ENCODE measurements around the gene PLCG1. TPM values are rescaled to one million over a fixed set of nuclear protein-coding genes. Genes with fewer than 3 reads are reported as not detected.

The PLCG1 gene
- total RNA-seq, 6 donors from 2014 or later, result 69.8 to 383 (median 99.5) TPM

GRCh38 chr20:41158082-41158625, 20.8 kb downstream of the PLCG1 start:
- 68% methylated on average over 5 to 6 of the region's 6 CpGs for WGBS, 2 donors
- Histone ChIP-seq H3K4me1 (peaks cover 50 to 68% (median 60%) of the 10 kb centered on the region in 4 donors), H3K4me3 (no peak overlapping the region), H3K36me3 (peaks cover 5 to 30% (median 19%) of the 10 kb centered on the region in 4 donors), H3K9me3 (no peaks in the 10 kb centered on the region), H3K27ac (peak overlapping the region; percentile 4 to 65 (median 60)), H3K27me3 (no peaks in the 10 kb centered on the region)
- ATAC-seq (ENCODE audit: low FRiP score in 2 of 2) (no peak), DNase-seq (no peak)
- TF ChIP-seq POLR2AphosphoS5 (IDR thresholded peaks at IDR 0.05), result no peak

GRCh38 chr20:41159547-41159946, 22.2 kb downstream of the PLCG1 start:
- Histone ChIP-seq H3K27ac (peak overlapping the region in 3 of 4 donors; percentile 30 to 64 (median 42)), H3K36me3 (peaks cover 14 to 44% (median 33%) of the 10 kb centered on the region in 4 donors), H3K27me3 (no peaks in the 10 kb centered on the region), H3K4me3 (no peak overlapping the region), H3K9me3 (no peaks in the 10 kb centered on the region), H3K4me1 (peaks cover 38 to 55% (median 46%) of the 10 kb centered on the region in 4 donors)
- ATAC-seq (ENCODE audit: low FRiP score in 2 of 2) (no peak), DNase-seq (no peak)
- TF ChIP-seq POLR2A (IDR thresholded peaks at IDR 0.05) (no peak), POLR2AphosphoS5 (IDR thresholded peaks at IDR 0.05) (no peak), EP300 (IDR thresholded peaks at IDR 0.05) (no peak)
- TF ChIP-seq, protein P1, sequence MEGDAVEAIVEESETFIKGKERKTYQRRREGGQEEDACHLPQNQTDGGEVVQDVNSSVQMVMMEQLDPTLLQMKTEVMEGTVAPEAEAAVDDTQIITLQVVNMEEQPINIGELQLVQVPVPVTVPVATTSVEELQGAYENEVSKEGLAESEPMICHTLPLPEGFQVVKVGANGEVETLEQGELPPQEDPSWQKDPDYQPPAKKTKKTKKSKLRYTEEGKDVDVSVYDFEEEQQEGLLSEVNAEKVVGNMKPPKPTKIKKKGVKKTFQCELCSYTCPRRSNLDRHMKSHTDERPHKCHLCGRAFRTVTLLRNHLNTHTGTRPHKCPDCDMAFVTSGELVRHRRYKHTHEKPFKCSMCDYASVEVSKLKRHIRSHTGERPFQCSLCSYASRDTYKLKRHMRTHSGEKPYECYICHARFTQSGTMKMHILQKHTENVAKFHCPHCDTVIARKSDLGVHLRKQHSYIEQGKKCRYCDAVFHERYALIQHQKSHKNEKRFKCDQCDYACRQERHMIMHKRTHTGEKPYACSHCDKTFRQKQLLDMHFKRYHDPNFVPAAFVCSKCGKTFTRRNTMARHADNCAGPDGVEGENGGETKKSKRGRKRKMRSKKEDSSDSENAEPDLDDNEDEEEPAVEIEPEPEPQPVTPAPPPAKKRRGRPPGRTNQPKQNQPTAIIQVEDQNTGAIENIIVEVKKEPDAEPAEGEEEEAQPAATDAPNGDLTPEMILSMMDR (IDR thresholded peaks at IDR 0.05), result no peak
- WGBS, 2 donors, result 71 to 84% methylated on average over 10 of the region's 10 CpGs

DNA sequence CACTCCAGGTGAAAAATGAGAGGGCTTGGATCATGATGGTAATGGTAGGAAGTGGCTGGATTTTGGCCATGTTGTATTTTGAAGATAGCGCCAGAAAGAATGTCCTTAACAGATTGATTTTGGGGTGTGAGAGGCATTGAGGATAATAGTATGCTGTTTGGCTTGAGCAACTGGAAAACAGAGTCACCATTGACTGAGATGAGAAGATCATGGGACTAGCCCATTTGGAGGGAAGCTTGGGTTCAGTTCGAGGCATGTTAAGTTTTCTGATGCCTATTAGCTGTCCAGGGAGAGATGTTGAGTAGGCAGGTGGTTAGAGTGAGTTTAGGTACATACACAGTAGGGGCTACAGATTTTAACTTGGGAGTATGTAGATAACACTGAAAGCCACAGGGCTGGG, 23.3 kb downstream of the PLCG1 start:
- Histone ChIP-seq H3K4me1 (peaks cover 26 to 44% (median 35%) of the 10 kb centered on the region in 4 donors), H3K36me3 (peaks cover 24 to 56% (median 44%) of the 10 kb centered on the region in 4 donors), H3K4me3 (no peak overlapping the region), H3K9me3 (no peaks in the 10 kb centered on the region), H3K27ac (peak overlapping the region in 2 of 4 donors; percentile 30 to 64), H3K27me3 (no peaks in the 10 kb centered on the region)
- TF ChIP-seq EP300 (IDR thresholded peaks at IDR 0.05) (no peak), POLR2AphosphoS5 (IDR thresholded peaks at IDR 0.05) (no peak), POLR2A (IDR thresholded peaks at IDR 0.05) (no peak)
- TF ChIP-seq, protein P1 (IDR thresholded peaks at IDR 0.05), result no peak
- 90 to 93% methylated on average over 2 of the region's 2 CpGs for WGBS, 2 donors
- ATAC-seq (ENCODE audit: low FRiP score in 2 of 2) (no peak), DNase-seq (no peak)

DNA sequence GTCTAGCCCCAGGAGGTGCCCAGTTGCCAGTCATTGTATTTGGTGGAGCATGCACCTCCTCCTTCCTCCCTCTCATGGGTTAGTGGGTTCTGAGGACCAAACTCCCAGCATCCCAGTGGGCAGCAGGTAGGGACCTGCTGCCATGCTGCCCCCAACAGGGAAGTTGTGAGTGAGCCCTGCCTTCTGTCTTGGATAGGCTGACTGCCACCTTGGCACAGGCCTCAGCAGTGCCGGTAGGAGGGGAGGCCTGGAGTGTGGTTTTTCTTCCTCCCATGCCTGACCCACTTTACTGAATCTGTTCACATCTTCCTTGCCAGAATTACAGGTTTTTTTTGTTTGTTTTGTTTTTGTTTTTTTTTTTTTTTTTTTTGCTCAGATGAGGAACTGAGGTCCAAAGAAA, 24.5 kb downstream of the PLCG1 start:
- peak overlapping the region in 2 of 4 donors; percentile 24 to 40 for H3K27ac ChIP-seq
- 36 to 46% methylated on average over 1 of the region's 1 CpG for WGBS, 2 donors
- H3K4me3 ChIP-seq, result no peak overlapping the region
- H3K4me1 ChIP-seq, result peaks cover 14 to 33% (median 23%) of the 10 kb centered on the region in 4 donors
- DNase-seq (no peak), ATAC-seq (ENCODE audit: low FRiP score in 2 of 2) (no peak)
- H3K27me3 ChIP-seq, result no peaks in the 10 kb centered on the region
- H3K9me3 ChIP-seq, result no peaks in the 10 kb centered on the region
- peaks cover 36 to 68% (median 56%) of the 10 kb centered on the region in 4 donors for H3K36me3 ChIP-seq
- TF ChIP-seq EP300 (IDR thresholded peaks at IDR 0.05), result no peak
- TF ChIP-seq POLR2A (IDR thresholded peaks at IDR 0.05), result no peak
- TF ChIP-seq, protein P1 (IDR thresholded peaks at IDR 0.05), result no peak
- no peak for TF ChIP-seq POLR2AphosphoS5 (IDR thresholded peaks at IDR 0.05)

- H3K27me3 ChIP-seq, result no peaks in the 10 kb centered on the region
- 94 to 100% methylated on average over 4 to 11 of the region's 11 CpGs for WGBS, 2 donors
- peak overlapping the region in 2 of 4 donors; percentile 20 to 40 for H3K27ac ChIP-seq
- peaks cover 10 to 28% (median 19%) of the 10 kb centered on the region in 4 donors for H3K4me1 ChIP-seq
- no peaks in the 10 kb centered on the region for H3K9me3 ChIP-seq
- H3K4me3 ChIP-seq, result no peak overlapping the region
- DNase-seq (no peak), ATAC-seq (ENCODE audit: low FRiP score in 2 of 2) (no peak)
- TF ChIP-seq POLR2A (IDR thresholded peaks at IDR 0.05) (no peak), POLR2AphosphoS5 (IDR thresholded peaks at IDR 0.05) (no peak), EP300 (IDR thresholded peaks at IDR 0.05) (no peak)
- TF ChIP-seq, protein P1 (IDR thresholded peaks at IDR 0.05), result no peak
- peaks cover 38 to 73% (median 61%) of the 10 kb centered on the region in 4 donors for H3K36me3 ChIP-seq
These were observed 25.1 kb downstream of the PLCG1 start for GRCh38 chr20:41162396-41162795.

Data from upper lobe of left lung (tissue), 6 donors.